ENCODE measurements around the gene MORN5.

DNA sequence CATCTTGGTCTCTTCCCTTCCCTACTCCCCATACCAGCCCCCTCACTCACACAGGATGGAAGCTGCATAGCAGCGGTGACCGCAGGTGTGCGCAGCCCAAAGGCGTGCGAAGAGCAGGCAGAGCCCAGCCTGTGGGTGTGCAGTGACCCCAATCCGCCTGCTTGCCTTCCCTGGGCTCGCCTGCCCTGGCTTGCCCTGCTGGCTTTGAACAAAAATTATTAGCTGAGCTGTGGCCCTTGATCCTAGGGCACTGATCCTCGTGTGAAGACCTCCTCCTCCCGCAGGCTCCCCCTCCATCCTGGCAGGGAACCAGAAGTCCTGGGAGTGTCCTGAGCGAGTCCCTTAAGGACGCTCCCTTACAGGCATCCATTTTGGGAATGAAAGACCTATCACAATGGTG is 31.9 kb downstream of the MORN5 start:
- no peak for TF ChIP-seq POLR2AphosphoS5 (IDR thresholded peaks at IDR 0.05; ENCODE audit: low read depth, low read length)
- TF ChIP-seq, protein P1, sequence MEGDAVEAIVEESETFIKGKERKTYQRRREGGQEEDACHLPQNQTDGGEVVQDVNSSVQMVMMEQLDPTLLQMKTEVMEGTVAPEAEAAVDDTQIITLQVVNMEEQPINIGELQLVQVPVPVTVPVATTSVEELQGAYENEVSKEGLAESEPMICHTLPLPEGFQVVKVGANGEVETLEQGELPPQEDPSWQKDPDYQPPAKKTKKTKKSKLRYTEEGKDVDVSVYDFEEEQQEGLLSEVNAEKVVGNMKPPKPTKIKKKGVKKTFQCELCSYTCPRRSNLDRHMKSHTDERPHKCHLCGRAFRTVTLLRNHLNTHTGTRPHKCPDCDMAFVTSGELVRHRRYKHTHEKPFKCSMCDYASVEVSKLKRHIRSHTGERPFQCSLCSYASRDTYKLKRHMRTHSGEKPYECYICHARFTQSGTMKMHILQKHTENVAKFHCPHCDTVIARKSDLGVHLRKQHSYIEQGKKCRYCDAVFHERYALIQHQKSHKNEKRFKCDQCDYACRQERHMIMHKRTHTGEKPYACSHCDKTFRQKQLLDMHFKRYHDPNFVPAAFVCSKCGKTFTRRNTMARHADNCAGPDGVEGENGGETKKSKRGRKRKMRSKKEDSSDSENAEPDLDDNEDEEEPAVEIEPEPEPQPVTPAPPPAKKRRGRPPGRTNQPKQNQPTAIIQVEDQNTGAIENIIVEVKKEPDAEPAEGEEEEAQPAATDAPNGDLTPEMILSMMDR (IDR thresholded peaks at IDR 0.05), result no peak
- TF ChIP-seq, protein P2, sequence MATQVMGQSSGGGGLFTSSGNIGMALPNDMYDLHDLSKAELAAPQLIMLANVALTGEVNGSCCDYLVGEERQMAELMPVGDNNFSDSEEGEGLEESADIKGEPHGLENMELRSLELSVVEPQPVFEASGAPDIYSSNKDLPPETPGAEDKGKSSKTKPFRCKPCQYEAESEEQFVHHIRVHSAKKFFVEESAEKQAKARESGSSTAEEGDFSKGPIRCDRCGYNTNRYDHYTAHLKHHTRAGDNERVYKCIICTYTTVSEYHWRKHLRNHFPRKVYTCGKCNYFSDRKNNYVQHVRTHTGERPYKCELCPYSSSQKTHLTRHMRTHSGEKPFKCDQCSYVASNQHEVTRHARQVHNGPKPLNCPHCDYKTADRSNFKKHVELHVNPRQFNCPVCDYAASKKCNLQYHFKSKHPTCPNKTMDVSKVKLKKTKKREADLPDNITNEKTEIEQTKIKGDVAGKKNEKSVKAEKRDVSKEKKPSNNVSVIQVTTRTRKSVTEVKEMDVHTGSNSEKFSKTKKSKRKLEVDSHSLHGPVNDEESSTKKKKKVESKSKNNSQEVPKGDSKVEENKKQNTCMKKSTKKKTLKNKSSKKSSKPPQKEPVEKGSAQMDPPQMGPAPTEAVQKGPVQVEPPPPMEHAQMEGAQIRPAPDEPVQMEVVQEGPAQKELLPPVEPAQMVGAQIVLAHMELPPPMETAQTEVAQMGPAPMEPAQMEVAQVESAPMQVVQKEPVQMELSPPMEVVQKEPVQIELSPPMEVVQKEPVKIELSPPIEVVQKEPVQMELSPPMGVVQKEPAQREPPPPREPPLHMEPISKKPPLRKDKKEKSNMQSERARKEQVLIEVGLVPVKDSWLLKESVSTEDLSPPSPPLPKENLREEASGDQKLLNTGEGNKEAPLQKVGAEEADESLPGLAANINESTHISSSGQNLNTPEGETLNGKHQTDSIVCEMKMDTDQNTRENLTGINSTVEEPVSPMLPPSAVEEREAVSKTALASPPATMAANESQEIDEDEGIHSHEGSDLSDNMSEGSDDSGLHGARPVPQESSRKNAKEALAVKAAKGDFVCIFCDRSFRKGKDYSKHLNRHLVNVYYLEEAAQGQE (IDR thresholded peaks at IDR 0.05; ENCODE audit: insufficient read depth in 1 of 2, low read depth in 2 of 2, low read length in 1 of 2), result no peak

Measured in Panc1 (cell line).